Fibroblast of lung (primary cell): ENCODE results near the gene PRDX3.

ENCODE experiments used
- EZH2 ChIP-seq: IDR thresholded peaks from 2 replicates; pipeline ENCODE4 v1.5.1; 2012; ENCODE audit warnings: low read length, control low read depth, mild to moderate bottlenecking; ENCODE audit errors: missing control alignments
- TF ChIP-seq, protein P1 (sequence below), 2 donors: IDR thresholded peaks in 1 of 2; conservative IDR thresholded peaks in 1 of 2; 1 replicate in 1 of 2; 2 replicates in 1 of 2; pipeline ENCODE4 v1.5.1; 2011 to 2012; ENCODE audit warnings: low read length in 2 of 2, control low read depth in 1 of 2, inconsistent platforms in 1 of 2, low read depth in 1 of 2, mild to moderate bottlenecking in 1 of 2

DNA sequence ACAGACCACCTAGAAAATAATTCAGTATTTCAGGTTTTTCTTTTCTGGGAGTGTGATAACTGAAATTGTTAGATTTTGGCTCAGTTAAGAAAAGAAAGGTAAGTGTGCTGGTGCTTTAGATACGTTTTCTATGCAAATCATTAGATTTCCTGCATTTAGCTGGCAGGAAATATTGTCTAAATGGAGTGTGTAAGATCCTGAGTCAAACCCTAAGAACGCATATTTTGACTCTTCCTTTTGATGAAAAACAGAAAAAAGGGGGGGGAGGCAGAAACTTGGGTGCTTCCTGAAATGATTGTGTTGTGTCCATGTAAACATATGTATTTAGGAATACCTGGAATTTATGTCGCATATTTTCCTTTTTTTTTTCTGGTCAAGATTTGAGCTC is 29.9 kb upstream of the PRDX3 start:
- TF ChIP-seq, protein P1, sequence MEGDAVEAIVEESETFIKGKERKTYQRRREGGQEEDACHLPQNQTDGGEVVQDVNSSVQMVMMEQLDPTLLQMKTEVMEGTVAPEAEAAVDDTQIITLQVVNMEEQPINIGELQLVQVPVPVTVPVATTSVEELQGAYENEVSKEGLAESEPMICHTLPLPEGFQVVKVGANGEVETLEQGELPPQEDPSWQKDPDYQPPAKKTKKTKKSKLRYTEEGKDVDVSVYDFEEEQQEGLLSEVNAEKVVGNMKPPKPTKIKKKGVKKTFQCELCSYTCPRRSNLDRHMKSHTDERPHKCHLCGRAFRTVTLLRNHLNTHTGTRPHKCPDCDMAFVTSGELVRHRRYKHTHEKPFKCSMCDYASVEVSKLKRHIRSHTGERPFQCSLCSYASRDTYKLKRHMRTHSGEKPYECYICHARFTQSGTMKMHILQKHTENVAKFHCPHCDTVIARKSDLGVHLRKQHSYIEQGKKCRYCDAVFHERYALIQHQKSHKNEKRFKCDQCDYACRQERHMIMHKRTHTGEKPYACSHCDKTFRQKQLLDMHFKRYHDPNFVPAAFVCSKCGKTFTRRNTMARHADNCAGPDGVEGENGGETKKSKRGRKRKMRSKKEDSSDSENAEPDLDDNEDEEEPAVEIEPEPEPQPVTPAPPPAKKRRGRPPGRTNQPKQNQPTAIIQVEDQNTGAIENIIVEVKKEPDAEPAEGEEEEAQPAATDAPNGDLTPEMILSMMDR (conservative IDR thresholded peaks at IDR 0.05 in 1 of 2, IDR thresholded peaks at IDR 0.05 in 1 of 2; ENCODE audit: low read depth in 1 of 2, low read length in 2 of 2), result no peak
- no peak for TF ChIP-seq EZH2
